ENCODE measurements around the gene DCP1A.

DCP1A gene

DNA sequence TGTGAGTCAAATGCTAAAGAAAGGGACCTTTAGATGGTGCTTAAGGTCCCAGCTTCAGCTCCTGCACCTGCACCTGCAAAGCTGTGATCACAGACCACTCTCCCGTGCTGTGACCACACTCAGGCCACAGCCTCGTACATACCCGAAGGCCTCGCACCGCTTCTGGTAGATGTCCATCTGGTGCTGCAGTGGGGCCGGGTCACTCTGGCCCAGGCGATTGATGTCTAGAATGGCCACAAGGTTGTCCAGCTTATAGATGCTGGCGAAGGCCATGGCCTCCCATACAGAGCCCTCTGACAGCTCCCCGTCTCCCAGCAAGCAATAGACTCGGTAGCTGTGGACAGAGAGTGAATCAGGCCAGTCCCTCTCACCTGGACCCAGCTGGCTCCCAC, 112.5 kb downstream of the DCP1A start:
- TF ChIP-seq, protein P1, sequence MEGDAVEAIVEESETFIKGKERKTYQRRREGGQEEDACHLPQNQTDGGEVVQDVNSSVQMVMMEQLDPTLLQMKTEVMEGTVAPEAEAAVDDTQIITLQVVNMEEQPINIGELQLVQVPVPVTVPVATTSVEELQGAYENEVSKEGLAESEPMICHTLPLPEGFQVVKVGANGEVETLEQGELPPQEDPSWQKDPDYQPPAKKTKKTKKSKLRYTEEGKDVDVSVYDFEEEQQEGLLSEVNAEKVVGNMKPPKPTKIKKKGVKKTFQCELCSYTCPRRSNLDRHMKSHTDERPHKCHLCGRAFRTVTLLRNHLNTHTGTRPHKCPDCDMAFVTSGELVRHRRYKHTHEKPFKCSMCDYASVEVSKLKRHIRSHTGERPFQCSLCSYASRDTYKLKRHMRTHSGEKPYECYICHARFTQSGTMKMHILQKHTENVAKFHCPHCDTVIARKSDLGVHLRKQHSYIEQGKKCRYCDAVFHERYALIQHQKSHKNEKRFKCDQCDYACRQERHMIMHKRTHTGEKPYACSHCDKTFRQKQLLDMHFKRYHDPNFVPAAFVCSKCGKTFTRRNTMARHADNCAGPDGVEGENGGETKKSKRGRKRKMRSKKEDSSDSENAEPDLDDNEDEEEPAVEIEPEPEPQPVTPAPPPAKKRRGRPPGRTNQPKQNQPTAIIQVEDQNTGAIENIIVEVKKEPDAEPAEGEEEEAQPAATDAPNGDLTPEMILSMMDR (IDR thresholded peaks at IDR 0.05; ENCODE audit: insufficient read depth, low read depth, low read length, missing control alignments), result no peak
- DNase-seq (ENCODE audit: low read depth), result no peak

DNA sequence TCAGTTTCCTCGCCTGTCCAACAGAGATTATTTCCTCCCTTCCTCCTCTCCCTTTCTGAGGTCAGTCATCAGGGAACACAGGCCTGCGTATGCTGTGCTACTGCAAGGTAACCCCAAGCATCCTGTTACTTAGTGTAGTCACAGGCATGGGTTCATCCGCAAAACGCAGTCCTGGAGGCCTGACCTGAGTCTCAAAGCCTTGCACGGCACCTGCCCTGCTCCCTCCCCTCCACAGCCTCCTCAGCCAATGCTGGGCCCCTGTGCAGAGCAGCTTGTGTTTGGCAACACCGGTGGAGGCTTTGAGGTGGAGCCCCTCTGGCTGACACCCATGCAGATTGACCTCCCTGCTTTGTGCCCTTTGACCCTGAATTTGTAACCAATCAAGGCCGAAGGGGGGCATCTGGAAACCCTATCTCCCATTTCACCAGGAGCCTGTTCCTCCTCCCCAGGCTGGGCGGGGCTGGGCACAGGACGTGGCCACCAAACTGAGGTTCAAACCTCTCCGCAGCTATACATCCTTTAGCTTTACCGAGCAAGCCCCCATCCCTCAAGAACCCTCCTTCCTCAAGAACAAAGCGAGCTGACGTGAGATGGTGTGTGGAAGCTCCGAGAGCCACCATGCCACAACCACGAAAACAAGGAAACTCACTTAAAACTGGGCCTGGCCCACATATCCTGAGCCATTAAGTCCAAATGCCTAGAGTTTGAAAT, 113.1 kb downstream of the DCP1A start:
- no peak overlapping the region for H3K4me3 ChIP-seq (ENCODE audit: low read length)
- DNase-seq (ENCODE audit: low read depth), result no peak
- TF ChIP-seq, protein P1 (IDR thresholded peaks at IDR 0.05; ENCODE audit: insufficient read depth, low read depth, low read length, missing control alignments), result no peak

More for the DNA sequence above, 112.5 kb downstream of the DCP1A start:
- H3K4me3 ChIP-seq (ENCODE audit: low read length), result no peak overlapping the region
